ENCODE results near the gene PRMT1.

DNA sequence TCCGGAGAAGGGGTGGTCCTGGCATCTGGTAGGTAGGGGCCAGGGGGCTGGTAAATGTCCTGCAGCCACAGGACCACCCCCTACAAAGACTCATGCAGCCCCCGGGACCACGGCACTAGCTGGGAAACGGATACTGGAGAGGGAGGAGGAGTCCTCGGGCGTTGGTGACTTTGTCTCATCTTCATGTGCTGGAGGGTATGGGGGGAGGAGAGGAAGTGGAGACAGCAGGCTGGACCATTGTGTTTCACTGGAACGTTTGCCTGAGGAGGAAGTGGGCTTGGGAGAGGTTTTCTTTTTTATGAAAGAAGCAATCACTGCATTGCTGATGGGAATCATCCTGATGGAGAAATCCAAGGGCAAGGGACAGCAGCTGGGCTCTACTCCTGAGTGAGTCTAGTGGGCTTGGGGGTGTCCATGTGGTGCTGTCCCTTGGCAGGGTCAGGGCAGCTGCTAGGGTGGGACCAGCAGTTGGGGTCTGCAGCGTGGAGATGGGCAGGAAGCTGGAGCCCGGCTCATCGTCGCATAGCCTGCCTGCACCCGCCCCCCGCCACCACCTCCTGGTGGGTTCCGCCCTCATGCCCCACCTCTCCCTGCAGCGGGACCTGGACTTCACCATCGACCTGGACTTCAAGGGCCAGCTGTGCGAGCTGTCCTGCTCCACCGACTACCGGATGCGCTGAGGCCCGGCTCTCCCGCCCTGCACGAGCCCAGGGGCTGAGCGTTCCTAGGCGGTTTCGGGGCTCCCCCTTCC lies 10.7 kb downstream of the PRMT1 start:
- TF ChIP-seq POLR2AphosphoS5 (IDR thresholded peaks at IDR 0.05): no peak
- TF ChIP-seq, protein P1, sequence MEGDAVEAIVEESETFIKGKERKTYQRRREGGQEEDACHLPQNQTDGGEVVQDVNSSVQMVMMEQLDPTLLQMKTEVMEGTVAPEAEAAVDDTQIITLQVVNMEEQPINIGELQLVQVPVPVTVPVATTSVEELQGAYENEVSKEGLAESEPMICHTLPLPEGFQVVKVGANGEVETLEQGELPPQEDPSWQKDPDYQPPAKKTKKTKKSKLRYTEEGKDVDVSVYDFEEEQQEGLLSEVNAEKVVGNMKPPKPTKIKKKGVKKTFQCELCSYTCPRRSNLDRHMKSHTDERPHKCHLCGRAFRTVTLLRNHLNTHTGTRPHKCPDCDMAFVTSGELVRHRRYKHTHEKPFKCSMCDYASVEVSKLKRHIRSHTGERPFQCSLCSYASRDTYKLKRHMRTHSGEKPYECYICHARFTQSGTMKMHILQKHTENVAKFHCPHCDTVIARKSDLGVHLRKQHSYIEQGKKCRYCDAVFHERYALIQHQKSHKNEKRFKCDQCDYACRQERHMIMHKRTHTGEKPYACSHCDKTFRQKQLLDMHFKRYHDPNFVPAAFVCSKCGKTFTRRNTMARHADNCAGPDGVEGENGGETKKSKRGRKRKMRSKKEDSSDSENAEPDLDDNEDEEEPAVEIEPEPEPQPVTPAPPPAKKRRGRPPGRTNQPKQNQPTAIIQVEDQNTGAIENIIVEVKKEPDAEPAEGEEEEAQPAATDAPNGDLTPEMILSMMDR (IDR thresholded peaks at IDR 0.05): no peak

Measured in upper lobe of left lung (tissue), 4 donors.